Peyer's patch (tissue), 4 donors: ENCODE results near the gene COMMD9.

Source experiments
- CTCF ChIP-seq, 6 experiments: fragments of 450-650 bp in 4 of 6; fragments of 200-600 bp in 2 of 6; sonication (generic) in 1 of 6; IDR thresholded peaks; one replicate each; pipeline ENCODE4 v1.5.1; 2017 to 2019; ENCODE audit warnings: antibody characterized with exemption in 6 of 6, mild to moderate bottlenecking in 3 of 6, moderate library complexity in 1 of 6
- POLR2A ChIP-seq, 2 donors: fragments of 450-650 bp; IDR thresholded peaks; one replicate each; pipeline ENCODE4 v1.5.1; 2017; ENCODE audit warnings: antibody characterized with exemption in 2 of 2, mild to moderate bottlenecking in 2 of 2, moderate library complexity in 2 of 2

GRCh38 chr11:36240801-36241200, 48.4 kb downstream of the COMMD9 start:
- TF ChIP-seq POLR2A (IDR thresholded peaks at IDR 0.05) (no peak), CTCF (IDR thresholded peaks at IDR 0.05) (no peak)
